Neural cell (in vitro differentiated cells): ENCODE results near the gene ELFN1.

Experiments
- CTCF ChIP-seq: fragments of 450-650 bp; IDR thresholded peaks from 2 replicates; pipeline ENCODE4 v1.5.1; 2014; ENCODE audit warnings: antibody characterized with exemption, mild to moderate bottlenecking, moderate library complexity; ENCODE audit not compliant: poor library complexity, severe bottlenecking
- EP300 ChIP-seq: fragments of 450-650 bp; conservative IDR thresholded peaks from 2 replicates; pipeline ENCODE4 v1.6.1; 2014; ENCODE audit warnings: antibody characterized with exemption, mild to moderate bottlenecking, moderate library complexity; ENCODE audit not compliant: poor library complexity, severe bottlenecking
- EZH2 ChIP-seq: fragments of 200-600, 300-800 bp; shearing (Covaris generic), sonication (generic); IDR thresholded peaks from 2 replicates; pipeline ENCODE4 v1.6.1; 2014; ENCODE audit warnings: antibody characterized with exemption, low read length, borderline replicate concordance, mild to moderate bottlenecking; ENCODE audit not compliant: insufficient read depth, poor library complexity, severe bottlenecking
- SMC3 ChIP-seq: fragments of 450-650 bp; conservative IDR thresholded peaks from 2 replicates; pipeline ENCODE4 v1.6.1; 2014; ENCODE audit warnings: antibody characterized with exemption, mild to moderate bottlenecking, moderate library complexity; ENCODE audit not compliant: poor library complexity
- TAF1 ChIP-seq: IDR thresholded peaks from 2 replicates; pipeline ENCODE4 v1.6.1; 2012; ENCODE audit warnings: low read depth

DNA sequence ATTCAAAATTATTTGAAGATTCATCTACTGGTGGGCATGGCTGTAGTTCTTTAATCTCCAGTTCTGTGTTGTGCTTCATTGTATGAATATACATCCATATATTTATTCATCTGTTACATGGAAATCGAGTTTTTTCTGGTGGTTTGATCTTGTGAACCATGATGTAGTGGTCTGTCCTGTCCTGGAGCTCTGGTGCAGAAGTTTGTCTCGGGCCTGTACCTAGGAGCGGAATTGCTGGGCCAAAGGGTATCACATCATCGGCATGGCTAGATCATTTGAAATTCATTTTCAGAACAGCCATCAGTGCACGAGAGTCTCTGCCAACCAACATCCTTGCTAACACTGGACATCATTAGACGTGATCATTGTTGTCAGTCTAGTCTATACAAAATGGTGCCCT is 107.0 kb downstream of the ELFN1 start:
- TF ChIP-seq CTCF (no peak), SMC3 (no peak), EZH2 (no peak), TAF1 (no peak), EP300 (no peak)
